Ishikawa (cell line): ENCODE measurements around the gene SPRN.

Experiments used
- EP300 ChIP-seq: IDR thresholded peaks from 2 replicates; pipeline ENCODE4 v1.6.1; 2012; ENCODE audit warnings: borderline replicate concordance
- FOXM1 ChIP-seq: IDR thresholded peaks from 2 replicates; pipeline ENCODE4 v1.6.1; 2012; ENCODE audit warnings: low read depth, borderline replicate concordance
- YY1 ChIP-seq: IDR thresholded peaks from 2 replicates; pipeline ENCODE4 v1.6.1; 2012; ENCODE audit warnings: low read depth

GRCh38 chr10:133438711-133439273, 14.4 kb upstream of the SPRN start:
- TF ChIP-seq EP300, result no peak
- no peak for TF ChIP-seq FOXM1
- no peak for TF ChIP-seq YY1
